ENCODE results near the gene PTPRD. TPM values are rescaled to one million over a fixed set of nuclear protein-coding genes. Genes with fewer than 3 reads are reported as not detected.

Gene PTPRD
- total RNA-seq, 1 experiment from 2014 or later: 69.6 TPM

GRCh38 chr9:9016597-9016996 lies 1596.2 kb downstream of the PTPRD start (continued):
- TF ChIP-seq PRDM15 (CRISPR knock-in tag; IDR thresholded peaks at IDR 0.05) (no peak), SP1 (CRISPR knock-in tag; conservative IDR thresholded peaks at IDR 0.05) (no peak)

- no peaks in the 10 kb centered on the region for H3K36me3 Mint-ChIP-seq
- CTCF ChIA-PET: interaction anchor here (0.5 to 1.0 kb wide), 4 partner anchors 10 to 1183 kb away, joined by 3 to 6 read pairs (median 3); no protein-coding TSS in a partner anchor
- peak; percentile 38 for ATAC-seq
Measured at GRCh38 chr9:9004810-9005209, 1608.0 kb downstream of the PTPRD start.

More at GRCh38 chr9:9004810-9005209, 1608.0 kb downstream of the PTPRD start:
- H3K4me1 Mint-ChIP-seq: no peaks in the 10 kb centered on the region
- POLR2A ChIA-PET: interaction anchor here (0.6 kb wide), 1 partner anchor 933 kb away, joined by 5 read pairs; no protein-coding TSS in a partner anchor
- no peak overlapping the region for H3K27ac Mint-ChIP-seq
- no peaks in the 10 kb centered on the region for H3K9me3 Mint-ChIP-seq
- no peak for TF ChIP-seq ATF2 (CRISPR knock-in tag; IDR thresholded peaks at IDR 0.05; ENCODE audit: borderline replicate concordance, low read depth)
- no peak for TF ChIP-seq ETV6 (CRISPR knock-in tag; IDR thresholded peaks at IDR 0.05)
- no peak for TF ChIP-seq MLX (CRISPR knock-in tag; IDR thresholded peaks at IDR 0.05)
- no peak for TF ChIP-seq NR1H2 (CRISPR knock-in tag; IDR thresholded peaks at IDR 0.05)
- no peak for TF ChIP-seq ESRRA (CRISPR knock-in tag; IDR thresholded peaks at IDR 0.05; ENCODE audit: borderline replicate concordance)
- TF ChIP-seq SOX15 (CRISPR knock-in tag; IDR thresholded peaks at IDR 0.05): no peak
- TF ChIP-seq CDX4 (CRISPR knock-in tag; IDR thresholded peaks at IDR 0.05; ENCODE audit: borderline replicate concordance): no peak
- TF ChIP-seq NFATC4 (CRISPR knock-in tag; IDR thresholded peaks at IDR 0.05): no peak
- TF ChIP-seq E2F1 (CRISPR knock-in tag; IDR thresholded peaks at IDR 0.05): no peak
- no peak for TF ChIP-seq ZNF138 (CRISPR knock-in tag; conservative IDR thresholded peaks at IDR 0.05)
- TF ChIP-seq USF2 (CRISPR knock-in tag; IDR thresholded peaks at IDR 0.05): no peak
- no peak for TF ChIP-seq USF1 (CRISPR knock-in tag; IDR thresholded peaks at IDR 0.05)
- no peak for TF ChIP-seq RORB (CRISPR knock-in tag; IDR thresholded peaks at IDR 0.05)
- TF ChIP-seq IRF2 (CRISPR knock-in tag; IDR thresholded peaks at IDR 0.05; ENCODE audit: borderline replicate concordance, low read depth): no peak
- no peaks in the 10 kb centered on the region; the same call in 1 of the 2 replicates for H3K27me3 Mint-ChIP-seq (ENCODE audit: low read depth)
- H3K4me3 Mint-ChIP-seq: no peak overlapping the region
- DNase-seq (ENCODE audit: low spot score): no peak
